Ammon's horn (tissue), 1 donor: Measurements from ENCODE around the gene PHF20.
"Not testable (repeated sequence)": the region's sequence is repeated elsewhere in the genome, so short reads cannot be mapped to it uniquely, and the experiment has no call there.

ENCODE experiments used
- DNase-seq: peaks from one replicate; pipeline ENCODE4 v3.0.0-alpha.2; 2016; ENCODE audit warnings: low spot score

PHF20 gene

DNA sequence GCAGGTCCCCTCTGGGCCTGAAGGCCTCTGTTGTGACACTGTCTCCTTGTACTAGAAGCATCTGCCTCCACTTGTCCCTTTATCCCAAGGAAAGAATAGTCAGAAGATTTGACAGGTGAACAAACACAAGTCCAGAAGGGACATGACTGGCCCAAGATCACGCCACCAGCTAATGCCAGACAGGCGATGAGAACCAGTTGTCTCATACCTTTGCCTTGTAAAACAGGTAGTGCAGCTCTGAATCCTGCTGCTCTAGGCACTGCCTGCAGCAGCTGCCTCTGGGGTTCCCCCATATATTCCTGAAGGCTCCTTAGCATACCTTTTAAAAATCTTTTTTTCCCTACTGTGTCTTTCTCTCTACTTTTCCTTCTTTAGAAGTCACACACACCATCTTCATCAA, 157.5 kb downstream of the PHF20 start:
- DNase-seq: no peak

DNA sequence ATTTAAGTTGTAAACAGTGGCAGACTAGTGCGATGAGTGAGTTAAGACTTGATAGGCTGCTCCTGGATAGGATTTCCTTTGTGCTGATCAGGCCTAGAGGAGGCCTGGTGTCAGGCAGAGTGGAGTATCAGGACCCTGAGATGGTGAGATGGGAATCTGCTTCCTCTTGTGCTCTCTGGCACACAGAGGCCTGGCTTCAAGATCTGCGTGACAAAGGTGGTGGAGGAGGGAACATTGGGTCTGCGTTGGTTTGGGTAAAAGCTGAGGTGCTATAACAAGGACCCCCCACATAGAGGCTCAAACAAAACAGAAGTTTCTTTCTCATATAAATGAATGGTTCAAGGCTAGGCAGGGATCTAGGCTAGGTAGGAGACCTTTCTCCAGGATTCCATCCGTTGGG, 162.2 kb downstream of the PHF20 start:
- no peak for DNase-seq

DNA sequence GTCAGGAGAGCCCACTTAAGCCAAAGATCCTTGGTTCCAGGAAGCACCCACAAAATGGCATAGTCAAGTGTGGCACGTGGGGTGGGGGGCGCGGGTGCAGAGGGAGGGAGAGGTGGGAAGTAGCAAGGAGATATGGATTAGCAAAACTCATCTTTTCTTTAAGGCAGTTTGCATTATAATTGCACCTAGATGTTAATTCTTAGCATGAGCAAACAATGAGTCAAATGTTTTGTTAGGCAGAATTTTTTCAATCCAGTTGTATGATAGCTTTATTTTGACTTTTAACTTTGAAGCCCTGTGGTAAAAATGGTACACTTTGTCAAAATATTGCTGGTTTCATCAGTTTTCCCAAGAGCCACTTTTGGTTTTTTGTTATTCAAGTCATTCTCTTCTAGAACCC, 167.4 kb downstream of the PHF20 start:
- DNase-seq: no peak

DNA sequence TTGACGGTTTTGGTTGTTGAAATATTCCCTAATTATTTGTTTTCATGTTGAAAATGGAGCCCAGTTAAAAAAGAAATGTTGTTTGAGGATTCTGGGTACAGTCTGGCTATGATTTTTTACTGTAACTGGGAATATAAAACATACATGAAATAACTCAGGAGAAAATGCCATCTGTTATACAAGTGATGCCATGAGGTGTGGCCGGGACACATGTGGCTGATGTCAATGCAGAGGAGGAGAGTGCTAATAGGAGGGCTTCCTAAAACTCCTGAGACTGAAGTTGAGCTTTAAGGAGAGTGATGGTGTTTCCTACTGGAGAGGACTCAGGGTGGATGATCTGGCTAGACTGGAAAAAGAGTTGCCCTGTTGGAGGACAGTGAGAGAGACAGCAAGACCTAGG, 169.8 kb downstream of the PHF20 start:
- no peak for DNase-seq

DNA sequence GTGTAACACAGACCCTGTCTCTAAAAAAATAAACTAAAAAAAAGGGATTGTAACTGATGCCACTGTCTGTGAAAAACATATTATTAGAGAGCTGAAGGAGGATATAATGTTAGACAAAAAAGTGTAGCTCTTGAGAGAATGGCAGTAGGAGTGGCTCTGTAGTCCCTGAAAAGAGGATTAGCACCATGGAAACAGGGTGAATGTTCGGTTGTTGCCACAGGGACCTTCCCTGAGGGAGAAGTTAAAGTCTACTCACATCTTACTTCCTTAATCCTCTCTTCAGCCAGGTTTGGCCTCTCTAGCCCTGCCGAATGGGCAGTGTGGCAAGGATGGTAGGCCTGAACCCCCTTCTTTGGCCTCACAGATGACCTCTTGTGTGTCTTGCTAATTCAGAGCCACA, 170.4 kb downstream of the PHF20 start:
- DNase-seq: peak; percentile 19

DNA sequence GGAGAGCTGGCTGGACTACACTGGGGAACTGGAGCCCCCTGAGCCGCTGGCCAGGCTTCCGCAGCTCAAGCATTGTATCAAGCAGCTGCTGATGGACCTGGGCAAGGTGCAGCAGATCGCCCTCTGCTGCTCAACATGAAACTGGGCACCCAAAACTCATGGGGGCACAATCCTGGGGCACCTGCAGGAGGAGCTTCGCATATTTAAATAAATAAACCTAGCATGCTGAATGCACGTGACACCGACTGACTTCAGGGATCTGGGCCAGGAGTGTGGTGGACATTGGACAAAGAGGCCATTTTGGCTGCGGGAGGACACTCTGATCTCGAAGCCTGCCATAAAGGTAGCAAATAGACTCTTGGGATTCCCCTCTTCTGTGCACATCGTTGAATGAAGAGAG, 175.7 kb downstream of the PHF20 start:
- DNase-seq: no peak

DNA sequence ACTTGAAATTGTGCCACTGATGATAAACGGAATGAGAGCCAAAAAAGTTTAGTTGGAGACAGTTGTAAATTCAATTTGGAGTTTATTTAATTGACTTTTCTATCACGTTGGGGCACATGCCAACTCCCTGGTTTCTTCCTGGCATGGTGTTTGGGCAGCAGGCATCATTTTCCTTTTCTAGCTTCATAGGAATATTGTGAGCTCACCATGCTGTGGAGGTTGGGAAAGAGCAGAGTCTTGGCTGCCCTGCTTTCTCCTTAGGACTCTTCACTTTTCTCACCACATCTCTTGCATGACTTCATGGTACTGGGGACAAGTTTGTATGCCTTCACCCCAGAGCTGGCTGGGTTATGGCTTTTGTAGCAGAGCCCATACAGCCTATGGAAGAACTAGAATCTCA, 176.1 kb downstream of the PHF20 start:
- DNase-seq: no peak

DNA sequence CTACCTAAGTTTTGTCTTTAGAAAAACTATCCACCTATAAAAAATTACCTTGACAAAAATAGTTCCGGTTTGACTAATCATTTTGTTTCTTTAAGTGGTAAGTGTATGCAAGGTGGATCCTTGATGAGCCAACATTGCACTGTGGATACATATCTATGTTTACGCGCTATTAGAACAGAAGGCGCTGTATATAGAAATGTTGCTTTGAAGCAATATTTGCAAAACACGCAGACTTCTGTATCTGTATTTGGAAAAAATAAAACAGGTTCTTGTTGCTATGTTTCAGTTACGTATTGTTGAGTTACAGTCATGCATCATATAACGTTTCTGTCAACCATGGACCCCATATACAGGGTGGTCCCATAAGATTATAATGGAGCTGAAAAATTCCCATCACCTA, 178.3 kb downstream of the PHF20 start:
- no peak for DNase-seq

DNA sequence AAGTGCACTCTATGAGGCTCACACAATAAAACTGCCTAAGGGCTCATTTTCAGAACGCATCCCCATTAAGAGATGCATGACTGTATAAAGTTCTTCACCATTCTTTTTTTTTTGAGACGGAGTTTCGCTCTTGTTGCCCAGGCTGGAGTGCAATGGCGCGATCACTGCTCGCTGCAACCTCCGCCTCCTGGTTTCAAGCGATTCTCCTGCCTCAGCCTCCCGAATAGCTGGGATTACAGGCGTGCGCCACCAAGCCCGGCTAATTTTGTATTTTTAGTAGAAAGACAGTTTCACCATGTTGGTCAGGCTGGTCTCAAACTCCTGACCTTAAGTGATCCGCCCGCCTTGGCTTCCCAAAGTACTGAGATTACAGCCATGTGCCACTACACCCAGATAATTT, 180.3 kb downstream of the PHF20 start:
- not testable (repeated sequence) for DNase-seq

DNA sequence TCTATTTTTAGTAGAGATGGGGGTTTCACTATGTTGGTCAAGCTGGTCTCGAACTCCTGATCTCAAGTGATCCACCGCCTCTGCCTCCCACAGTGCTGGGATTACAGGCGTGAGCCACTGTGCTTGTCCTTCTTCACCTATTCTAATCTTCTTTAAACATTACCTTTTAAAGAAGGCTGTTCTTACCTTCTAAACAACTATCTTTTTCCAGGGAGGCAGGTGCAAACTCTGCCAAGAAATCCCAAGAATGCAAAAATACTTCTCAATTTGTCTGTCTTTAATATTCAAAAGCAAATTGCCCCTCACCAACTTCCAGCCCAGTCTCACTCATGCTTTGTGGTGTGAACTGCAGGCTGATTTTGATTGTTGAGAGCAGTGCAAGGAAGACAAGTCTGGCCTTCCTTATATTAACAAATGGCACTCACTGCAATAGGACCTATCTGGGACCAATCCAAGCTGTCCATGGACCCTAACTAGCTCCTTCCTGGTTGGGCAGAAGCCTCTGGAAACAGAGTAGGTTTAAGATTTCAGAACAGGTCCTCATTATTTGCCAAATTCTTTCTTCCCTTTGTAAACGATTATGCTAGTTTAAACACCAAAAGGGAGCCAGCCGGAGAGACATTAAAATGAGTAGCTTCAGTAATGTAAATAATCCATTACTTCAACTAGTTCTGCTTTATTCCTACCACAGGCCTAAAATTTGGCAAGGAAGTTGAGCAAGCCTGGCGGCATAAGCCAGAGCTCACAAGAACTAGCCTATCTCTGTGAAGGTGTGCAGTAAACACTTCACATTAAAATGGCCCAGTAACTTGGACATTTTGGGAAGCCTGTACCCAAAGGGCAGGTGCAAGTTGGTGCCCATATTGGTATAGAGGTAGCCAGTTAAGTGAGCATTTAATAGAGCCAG, 180.9 kb downstream of the PHF20 start:
- DNase-seq: no peak

DNA sequence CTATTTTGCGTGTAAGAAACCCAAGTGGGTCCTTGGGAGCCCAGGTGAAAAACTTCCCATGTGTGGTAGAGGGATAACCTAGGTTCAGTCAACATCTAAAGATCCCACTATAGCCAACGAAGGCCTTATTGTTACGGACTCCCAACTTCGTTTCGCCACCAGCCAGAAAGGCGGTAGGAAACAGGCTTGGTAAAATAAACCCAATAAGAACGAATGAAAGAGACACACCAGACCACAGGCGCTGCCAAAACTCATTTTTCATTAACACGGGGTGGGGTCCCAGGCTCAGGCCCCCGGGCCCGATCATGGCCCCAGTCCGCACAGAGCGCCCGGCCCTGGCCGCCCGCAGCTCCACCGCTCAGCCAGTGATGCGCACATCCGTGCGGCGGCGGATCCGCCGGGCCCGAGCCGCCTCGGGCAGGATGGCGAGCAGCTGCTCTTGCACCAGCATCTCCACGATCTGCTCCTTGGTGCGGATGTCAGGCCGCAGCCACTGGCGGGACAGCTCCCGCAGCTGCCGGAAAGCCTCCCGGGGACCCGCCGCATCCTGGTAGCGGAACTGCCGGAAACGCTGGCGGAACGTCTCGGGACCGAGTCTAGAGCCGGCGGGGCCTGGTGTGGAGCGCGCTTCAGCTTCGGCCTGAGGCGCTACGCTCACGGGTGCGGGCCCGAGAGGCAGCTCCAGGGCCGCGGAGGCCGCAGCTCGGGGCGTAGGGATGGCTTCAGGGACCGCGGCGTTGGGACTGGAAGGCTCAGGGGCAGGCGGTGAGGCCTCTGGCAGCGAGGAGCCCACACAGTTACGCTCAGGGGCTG, 181.8 kb downstream of the PHF20 start:
- no peak for DNase-seq

DNA sequence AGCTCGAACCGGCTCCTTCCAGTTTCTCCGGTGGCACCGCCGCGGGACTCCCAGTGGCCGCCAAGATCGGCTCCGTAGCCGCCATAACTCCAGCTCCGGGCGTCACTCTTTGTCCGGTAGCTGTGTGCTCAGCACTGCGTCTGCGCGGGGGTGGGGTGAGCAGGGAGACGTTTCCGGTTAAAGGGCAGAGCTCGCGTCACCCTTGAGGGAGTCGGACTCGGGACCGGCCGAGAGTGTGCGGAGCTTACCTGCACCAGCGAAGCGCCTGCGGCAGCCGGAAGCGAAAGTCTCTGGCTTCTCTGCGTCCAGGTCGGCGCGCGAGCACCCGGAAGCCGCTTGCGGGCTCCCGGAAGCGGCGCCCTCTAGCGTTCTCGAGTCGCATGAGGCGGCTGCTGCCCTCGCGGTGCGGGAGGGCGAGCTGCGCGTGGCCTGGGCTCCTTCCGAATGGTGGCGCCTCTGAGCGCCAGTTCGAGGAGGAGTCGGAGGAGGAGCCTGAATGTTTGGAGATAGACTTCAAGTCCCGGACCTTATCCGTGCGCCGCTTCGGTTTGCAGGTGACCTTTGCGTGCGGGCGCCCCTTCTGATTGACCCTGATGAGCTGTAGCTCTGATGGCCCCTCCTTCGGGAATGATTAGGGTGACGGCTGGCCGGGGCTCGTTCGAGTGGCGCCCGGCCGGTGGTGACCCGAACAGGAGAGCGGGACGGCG, 182.5 kb downstream of the PHF20 start, which contains the start of gene SCAND1:
SCAND1 (minus strand) TSS at position 303 of the 707 bp plus-strand sequence; CDS start at position 85, 218 bp downstream.
- DNase-seq: peak; percentile 97

DNA sequence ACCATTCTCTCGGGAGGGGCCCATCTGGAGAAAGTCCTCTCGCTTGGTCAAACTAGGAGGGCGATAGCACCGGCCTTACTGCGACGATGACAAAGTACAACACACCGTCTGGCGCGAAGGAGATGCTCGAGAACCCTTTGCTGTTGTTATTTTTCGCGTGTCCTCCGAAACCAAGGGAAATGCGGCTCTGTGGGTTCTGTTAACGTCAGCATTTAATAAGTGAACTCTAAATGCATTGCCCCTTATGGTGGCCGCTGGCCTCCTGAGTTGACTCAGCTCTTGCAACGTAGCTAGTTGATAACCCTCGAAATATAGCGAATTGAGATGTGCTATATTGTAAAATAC, 183.1 kb downstream of the PHF20 start:
- no peak for DNase-seq

DNA sequence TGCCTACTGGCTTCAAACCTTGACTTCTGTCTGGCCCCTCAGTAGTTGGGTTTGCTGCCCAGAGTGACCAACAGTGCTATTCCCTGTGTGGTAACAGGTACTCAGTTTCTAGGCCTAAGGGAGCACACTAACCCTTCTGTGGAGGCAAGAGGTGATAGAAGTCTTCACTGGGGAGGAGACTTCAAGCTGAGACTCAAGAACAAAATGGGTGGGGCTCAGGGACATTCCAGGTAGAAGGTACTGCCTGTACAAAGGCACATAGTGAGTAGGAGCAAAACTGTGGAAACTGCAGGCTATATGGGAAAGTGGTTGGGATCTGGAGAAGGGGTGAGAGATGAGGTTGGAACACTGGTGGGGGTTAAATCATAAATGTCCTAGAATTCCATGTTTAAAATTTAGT, 184.8 kb downstream of the PHF20 start:
- no peak for DNase-seq

DNA sequence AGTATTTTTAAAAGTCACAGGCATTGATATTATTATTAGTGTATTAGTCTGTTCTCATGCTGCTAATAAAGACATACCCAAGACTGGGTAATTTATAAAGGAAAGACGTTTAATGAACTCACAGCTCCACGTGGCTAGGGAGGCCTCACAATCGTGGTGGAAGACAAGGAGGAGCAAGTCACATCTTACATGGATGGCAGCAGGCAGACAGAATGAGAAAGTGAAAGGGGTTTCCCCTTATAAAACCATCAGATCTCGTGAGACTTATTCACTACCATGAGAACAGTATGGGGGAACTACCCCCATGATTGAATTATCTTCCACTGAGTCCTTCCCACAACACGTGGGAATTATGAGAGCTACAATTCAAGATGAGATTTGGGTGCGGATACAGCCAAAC, 187.5 kb downstream of the PHF20 start:
- not testable (repeated sequence) for DNase-seq

DNA sequence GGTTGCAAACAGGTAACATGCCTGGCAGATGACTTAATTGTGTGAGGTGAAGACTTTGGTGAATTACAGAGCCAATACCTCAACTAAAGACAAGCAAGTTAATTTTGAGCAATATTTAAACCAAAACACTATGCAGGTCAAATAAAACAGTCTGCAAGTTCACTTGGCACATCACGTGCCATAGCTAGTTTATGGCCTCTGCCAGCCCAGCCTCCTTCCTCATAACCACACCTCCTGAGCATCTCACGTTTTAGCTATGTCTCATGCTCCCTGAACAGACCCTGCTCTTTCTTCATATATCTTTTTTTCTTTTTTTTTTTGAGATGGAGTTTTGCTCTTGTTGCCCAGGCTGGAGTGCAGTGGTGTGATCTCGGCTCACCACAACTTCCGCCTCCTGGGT, 192.1 kb downstream of the PHF20 start:
- no peak for DNase-seq

DNA sequence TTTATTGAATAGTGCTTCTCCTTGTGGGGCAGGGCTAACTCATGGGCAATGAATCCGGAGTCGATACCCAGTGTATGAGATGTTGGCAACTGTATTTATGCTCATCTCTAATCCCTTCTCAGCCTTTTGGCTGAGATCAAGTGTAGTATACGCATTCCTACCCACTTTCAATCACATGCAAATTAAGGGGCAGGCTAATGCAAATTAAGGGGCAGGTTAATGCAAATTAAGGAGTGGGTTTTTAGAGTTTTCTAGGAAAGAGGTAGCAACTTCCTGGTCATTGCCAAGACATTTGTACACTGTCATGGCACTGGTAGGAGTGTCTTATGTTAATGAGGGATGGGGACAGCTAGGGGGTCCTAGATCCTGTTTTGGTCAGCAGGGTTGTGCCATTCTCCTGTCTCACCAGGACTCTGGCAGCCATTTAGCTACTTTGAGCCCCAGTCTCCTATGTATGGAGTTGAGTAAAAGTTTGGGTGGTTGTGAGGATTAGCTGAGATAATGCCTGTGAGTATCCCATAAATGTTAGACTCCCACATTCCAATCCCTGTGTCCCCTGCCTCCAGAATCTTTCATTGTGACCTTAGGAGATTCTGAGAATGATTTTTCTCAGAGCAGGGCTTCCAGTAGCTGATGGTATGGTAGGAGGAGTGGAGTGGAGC, 196.3 kb downstream of the PHF20 start, which contains the start of gene CNBD2:
CNBD2 (plus strand) TSS at position 612 of the 662 bp plus-strand sequence. CDS start 173 bp downstream, outside the sequence.
- no peak for DNase-seq

DNA sequence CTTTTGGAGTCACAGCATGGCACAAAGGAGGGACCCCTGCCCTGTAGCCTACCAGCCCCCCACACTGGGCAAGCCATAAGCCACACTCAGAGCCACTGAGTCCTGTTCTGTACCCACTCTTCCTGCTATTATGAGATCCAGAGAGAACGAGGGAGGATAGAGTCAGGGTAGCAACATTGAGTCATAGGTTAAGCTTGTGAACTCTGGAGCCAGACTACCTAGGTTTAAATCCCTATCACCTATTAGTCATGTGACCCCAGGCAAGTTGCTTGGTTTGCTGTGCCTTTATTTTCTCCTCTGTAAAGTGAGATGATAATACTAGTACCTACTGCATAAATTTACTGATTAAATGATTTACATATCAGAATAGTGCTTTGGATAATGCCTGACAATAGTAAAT, 197.1 kb downstream of the PHF20 start:
- no peak for DNase-seq

DNA sequence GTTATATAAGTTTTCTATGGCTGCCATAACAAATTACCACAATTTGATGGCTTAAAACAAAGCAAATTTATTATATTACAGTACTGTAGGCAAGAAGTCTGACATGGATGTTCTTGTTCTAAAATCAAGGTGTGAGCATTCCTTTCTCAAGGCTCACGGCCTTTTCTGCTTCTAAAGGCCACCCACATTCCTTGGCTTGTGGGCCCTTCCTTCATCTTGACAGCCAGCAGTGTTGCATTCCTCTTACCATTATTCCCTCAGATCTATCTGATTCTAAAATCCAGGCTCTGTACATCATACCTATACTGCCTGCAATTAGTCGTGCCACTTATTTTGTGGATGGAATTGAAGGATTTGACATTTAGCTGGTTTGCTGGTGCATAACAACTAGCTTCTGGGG, 200.2 kb downstream of the PHF20 start:
- no peak for DNase-seq

DNA sequence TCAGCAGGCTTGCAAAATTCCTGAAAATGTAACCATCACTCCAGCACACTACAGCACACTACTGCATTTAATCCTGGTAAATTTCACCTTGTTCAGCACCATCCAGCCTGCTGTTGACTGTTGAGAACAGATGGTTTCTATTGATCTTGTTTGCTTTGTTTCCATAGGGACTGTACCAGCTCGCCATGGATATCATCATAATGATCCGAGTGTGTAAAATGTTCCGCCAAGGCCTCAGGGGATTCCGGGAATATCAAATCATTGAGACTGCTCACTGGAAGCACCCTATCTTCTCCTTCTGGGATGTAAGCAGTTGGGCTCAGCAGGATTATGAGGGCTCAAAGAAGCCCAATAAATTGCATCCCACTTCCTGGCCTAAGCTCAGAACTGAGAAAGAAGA, 200.6 kb downstream of the PHF20 start:
- peak; percentile 33 for DNase-seq

DNA sequence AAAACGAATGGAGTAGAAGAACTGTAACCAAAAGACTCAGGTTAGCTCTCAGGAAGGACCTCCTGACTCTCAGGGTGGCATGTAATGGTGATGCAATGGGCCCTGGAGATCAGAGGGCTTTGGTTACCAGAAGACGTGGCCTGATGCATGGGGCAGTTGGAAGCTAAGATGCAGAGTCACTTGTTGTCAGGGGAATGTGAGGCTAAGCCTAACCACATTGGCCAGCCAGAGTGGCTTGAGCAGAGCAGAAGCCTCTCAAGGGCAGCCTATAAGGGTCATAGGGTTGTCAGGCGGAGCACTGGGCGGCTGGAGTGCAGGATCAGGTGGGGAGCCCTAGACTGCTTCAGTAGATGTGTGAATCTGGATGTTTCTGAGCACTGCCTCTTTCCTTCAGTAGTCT, 202.4 kb downstream of the PHF20 start:
- no peak for DNase-seq
